GM08714 (cell line): ENCODE results near the gene LRRC14B.

Experiments
- H3K4me3 ChIP-seq: fragments of 200-500 bp; sonication (Bioruptor generic); 2 replicates; pipeline ENCODE4 v1.5.1; 2014; ENCODE audit warnings: mild to moderate bottlenecking, low read length, inconsistent platforms
- ZNF274 ChIP-seq: IDR thresholded peaks from 2 replicates; pipeline ENCODE4 v1.6.1; 2012; ENCODE audit warnings: mild to moderate bottlenecking, low read depth, low read length

Gene LRRC14B

GRCh38 chr5:174876-175465, 16.3 kb upstream of the LRRC14B start:
- H3K4me3 ChIP-seq, result no peak overlapping the region
- no peak for TF ChIP-seq ZNF274

DNA sequence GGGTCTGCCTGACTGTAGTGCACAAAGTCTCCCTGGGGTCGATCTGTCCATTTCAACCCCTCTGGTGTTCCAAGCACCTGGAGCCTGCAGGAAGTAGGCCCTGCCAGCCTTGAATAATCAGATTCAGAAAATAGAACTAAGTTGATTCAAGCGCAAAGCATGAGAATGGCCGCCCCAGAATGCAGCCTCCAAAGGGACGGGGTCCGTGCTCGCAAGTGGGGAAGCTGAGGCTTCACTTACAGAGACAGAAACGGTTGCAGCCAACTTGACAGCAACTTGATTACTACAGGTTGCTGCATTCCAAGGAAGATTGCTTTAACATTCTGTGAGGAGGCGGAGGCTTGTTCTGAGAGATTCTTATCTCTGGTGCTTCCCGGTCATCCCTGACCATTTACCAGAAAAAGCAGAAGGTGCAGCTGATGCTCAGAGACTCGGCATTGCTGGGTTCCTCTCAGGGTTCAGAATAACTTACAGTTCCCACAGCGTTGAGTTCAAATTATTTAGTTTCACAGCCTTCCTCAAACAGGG, 14.9 kb upstream of the LRRC14B start:
- TF ChIP-seq ZNF274, result no peak
- H3K4me3 ChIP-seq, result no peak overlapping the region

- no peak overlapping the region for H3K4me3 ChIP-seq
- no peak for TF ChIP-seq ZNF274
These were observed 13.2 kb upstream of the LRRC14B start for GRCh38 chr5:178110-178509.

DNA sequence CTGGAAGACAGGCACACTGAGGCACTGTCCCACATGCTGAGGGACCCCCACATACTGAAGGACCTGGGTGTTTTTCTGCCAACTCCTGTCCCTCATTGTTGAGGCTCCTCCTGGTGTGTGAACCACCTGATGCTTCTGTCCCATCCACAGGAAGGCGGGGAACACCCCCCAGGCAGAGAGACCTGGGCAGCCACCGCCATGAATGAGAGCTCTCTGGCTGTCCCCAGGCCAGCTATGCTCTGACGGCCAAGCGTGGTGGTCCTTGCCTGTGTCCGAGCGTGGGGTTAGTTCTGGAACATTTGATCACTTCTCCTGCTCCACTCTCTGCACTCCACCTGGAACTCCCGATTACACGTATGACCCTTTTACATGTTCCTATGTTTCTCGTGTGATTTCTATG, 11.9 kb upstream of the LRRC14B start:
- H3K4me3 ChIP-seq, result no peak overlapping the region
- TF ChIP-seq ZNF274, result no peak

- no peak overlapping the region for H3K4me3 ChIP-seq
- no peak for TF ChIP-seq ZNF274
These were observed 10.9 kb upstream of the LRRC14B start for GRCh38 chr5:180286-180918.

GRCh38 chr5:181160-181559, 10.1 kb upstream of the LRRC14B start:
- TF ChIP-seq ZNF274, result no peak
- no peak overlapping the region for H3K4me3 ChIP-seq

GRCh38 chr5:181566-181965, 9.7 kb upstream of the LRRC14B start:
- TF ChIP-seq ZNF274, result no peak
- H3K4me3 ChIP-seq, result no peak overlapping the region

- no peak for TF ChIP-seq ZNF274
- no peak overlapping the region for H3K4me3 ChIP-seq
These were observed 9.2 kb upstream of the LRRC14B start for GRCh38 chr5:182126-182525.

GRCh38 chr5:184471-184870, 6.8 kb upstream of the LRRC14B start:
- no peak overlapping the region for H3K4me3 ChIP-seq
- no peak for TF ChIP-seq ZNF274

DNA sequence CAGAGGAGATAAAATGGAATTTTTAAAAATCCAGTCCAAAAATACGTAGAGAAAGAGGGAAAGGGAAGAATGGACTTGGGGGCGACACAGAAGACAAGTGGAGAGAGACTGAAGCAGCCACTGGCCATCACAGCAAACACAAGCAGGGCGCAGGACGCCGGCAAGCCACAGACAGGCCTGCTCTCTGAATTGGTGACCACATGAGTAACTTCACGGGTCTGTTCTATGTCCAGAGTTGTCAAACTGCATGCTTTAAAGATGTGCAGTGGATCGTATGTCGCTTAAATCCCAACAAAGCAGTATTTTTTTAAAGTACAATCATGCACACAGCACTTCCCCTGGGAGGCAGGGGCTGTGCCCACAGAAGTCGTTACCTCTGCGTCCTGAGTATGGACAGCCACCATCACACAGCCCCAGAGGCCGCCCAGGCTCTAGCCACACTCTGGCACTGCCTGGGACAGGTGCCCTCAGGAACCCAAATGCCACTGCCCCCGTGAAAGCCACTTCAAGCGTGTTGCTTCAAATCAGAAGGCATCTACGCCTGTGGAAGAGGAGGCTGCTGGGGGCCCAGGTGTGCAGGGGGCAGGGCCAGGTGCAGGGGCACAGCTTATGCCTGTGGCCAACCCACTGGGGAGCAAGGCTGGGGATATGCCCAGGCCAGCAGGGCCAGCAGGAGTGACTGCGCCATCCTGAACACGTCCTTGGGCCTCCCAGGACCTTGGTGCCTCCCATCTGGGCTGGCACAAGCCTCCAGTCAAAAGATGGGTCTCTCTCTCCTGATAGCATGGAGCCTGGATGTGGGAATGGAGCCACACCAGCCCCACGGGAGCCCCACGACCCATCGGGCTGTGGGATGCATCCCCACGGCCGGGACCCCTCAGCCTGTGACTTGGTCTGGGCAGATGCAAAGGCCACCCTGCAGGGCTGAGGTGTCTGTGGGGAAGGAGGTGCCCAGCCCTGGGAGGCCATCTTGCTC, 5.9 kb upstream of the LRRC14B start:
- TF ChIP-seq ZNF274, result no peak

GRCh38 chr5:186091-187041, 4.9 kb upstream of the LRRC14B start:
- no peak overlapping the region for H3K4me3 ChIP-seq
- no peak for TF ChIP-seq ZNF274

More for the DNA sequence above, 5.9 kb upstream of the LRRC14B start:
- H3K4me3 ChIP-seq, result no peak overlapping the region

- no peak for TF ChIP-seq ZNF274
- no peak overlapping the region for H3K4me3 ChIP-seq
These were observed 4.3 kb upstream of the LRRC14B start for GRCh38 chr5:187042-187431.

GRCh38 chr5:187617-188451, 3.5 kb upstream of the LRRC14B start:
- no peak overlapping the region; the same call in 1 of the 2 replicates for H3K4me3 ChIP-seq
- TF ChIP-seq ZNF274, result no peak
